NCI-H524 (cell line): ENCODE results near the gene PCSK1.
A peak's percentile ranks its signal among the peaks of the same experiment; 100 is the strongest.
"Not testable (repeated sequence)": the region's sequence is repeated elsewhere in the genome, so short reads cannot be mapped to it uniquely, and the experiment has no call there.

Experiments
- DNase-seq, 2 experiments: peaks; one replicate each; lab custom pipeline; 2025; lab: John Stamatoyannopoulos, UW

The PCSK1 gene

DNA sequence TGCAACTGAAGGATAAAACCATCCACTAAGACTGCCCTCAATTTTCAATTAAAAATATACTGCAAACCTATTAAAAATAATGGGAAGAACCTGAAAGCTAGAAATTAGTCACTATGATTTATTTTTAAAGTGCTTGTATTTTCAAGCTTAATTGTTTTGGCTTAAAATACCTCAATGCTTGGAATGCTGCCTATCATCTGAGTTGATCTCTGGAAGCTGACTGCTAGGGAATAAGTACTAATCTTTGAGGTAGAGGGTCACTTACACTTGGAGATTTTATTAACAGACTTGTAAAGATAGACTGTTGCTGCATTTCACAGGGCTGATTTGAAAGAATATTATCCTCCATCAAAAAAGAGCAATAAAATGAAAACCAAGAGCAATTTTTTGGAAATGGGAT is 6.2 kb downstream of the PCSK1 start:
- DNase-seq, result no peak

DNA sequence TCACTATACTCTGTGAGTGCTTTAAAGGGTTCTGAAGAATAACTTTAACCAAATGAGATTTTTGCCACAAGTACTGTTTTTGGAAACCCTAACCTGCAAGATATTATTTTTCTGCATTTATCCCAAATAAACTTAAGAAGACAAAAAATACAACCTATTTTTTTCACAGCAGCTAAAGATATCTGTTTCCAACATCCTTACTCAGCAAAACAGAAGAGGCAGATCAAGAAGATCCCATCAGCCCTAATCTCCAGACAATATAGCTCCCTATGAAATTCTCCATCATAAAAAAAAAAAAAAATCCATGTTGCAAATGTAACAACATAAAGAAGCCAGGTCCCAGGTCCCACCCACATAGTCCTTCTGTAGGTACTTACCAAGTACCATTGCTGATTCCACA is 7.6 kb downstream of the PCSK1 start:
- DNase-seq, result no peak

DNA sequence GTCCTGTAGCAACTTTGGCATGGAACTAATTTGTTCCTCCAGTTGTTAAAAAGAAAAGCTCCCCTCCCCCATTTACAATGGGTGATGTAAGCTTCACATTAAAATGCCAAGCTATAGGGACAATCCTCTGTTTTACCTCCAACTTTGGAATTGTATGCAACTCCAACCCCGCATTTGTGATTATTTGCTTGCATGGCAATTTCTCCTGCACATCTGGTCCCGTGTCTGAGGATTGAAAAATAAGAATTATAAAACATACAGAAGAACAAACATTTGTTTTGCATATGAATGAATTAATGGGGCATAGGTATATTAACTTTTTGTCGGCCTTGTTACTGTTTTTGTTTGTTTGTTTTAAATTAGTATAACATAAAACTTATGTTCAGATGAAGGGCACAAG is 17.2 kb downstream of the PCSK1 start:
- no peak for DNase-seq

DNA sequence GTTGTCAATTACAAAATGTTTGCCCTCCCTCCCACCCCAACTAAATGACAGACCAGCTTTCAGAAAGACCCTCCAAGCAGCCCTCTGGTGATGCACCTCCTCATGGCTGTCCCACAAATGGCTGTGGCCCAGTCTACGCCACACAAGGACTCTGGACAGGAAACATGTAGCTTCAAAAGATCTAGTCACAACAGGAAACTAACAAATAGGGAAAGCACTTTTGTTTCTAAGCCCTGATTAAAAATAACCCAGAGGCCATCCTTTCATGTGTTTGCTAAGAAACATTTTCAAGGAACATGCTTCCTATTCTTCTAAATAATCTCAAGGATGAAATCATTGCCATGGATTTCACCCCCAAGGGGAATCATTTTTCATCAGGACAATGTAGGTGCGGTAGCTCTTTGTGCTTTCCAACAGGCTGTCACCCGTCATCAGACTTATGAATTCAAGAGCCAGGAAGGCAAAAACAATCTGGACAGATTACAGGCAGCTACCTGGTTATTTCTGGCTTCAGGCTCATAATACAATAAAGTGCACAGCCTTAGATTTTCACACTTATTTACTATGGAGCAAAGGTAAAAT is 20.1 kb downstream of the PCSK1 start:
- no peak for DNase-seq

DNA sequence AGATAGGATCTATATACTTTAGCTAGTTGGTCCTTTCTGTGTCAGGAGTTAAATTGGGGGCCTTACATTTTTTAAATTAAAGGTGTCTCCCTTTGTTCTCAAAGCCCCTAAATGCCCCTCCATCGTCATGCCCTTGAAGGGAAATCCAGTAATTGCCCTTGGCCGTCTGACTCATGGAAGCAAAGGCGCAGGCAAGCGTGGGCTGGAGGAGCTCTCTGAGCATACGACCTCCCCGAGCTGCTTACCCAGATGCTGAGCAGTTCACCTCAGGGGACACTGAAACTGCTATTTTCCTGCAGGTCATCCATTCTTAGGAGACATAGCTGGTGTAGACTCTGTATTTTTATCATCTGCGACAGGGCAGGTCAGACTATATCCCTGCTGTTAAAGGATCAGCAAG is 23.0 kb downstream of the PCSK1 start:
- no peak for DNase-seq

DNA sequence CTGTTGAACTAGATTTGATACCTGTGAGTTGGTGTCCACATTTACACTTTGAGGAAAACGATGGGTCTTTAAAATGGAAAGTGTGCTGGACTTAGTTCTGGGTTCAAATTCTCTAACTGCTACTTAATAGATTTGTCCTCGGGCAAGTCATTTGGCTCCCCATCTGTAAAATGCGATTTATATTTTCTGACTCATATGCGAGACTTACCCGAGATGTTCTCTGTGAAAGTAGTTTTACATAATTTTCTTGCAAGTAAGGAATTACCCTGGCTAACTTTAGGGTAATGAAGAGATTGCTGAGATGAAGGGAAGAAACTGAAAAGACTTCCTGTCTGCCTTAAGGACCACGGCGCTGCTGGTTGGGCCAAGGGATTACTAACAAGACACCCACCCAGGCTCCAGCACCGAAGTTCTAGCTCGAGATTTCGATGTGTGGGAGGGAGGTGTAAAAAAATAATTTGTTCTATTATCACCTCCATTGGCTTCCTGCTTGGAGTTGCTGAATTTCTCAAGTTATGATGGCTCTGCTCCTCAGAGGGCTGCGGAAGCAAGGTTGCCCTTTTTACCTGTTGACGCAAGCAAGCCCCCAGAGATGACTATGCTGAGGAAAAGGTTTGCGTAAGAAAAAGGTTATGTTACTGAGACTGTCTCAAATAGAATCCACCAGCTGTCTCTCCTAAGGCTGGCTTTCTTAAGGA is 24.1 kb downstream of the PCSK1 start:
- no peak for DNase-seq

DNA sequence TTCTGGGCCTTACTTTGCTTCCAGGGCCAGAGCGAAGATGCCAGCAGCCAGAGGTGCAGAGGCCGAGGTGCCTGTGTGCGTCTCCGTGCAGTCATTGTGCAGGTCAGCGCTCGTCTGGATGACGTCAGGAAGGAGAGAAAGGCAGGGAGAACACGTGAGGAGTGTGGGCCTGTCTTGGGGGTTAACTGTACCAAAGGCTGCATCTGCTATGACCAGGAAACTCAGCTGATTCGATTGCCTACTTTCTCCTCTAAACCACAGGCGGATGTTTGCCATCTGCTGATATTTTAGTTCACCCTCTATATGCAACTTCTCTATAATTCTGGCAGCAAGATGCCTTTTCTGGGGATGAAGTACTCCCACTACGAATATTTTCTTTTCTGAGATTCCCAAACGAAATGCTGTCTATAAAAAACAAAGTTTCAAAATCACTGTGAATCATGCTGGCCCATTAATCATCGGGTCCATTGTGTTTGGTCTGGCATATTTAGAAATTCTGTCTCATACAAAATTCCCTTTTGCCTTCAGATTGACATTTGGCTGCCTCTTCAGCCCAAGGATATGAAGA is 24.8 kb downstream of the PCSK1 start:
- no peak for DNase-seq

DNA sequence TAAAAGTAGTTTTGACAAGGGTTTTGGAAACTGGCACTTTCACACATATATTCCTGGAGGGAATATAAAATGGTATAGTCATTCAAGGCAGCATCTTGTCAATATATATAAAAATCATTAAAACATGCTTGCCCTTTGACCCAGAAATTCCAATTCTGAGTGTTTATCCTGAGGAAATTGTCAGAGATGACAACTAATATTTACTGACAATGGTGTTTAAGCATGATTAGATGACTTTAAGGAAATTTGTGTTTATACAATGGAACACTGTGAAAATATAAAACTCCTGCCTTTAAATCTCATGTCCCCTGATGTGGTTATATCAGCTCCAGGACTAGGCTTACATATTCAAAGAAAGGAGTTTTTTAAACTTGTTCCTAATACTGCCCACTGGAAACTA is 25.6 kb downstream of the PCSK1 start:
- no peak for DNase-seq

DNA sequence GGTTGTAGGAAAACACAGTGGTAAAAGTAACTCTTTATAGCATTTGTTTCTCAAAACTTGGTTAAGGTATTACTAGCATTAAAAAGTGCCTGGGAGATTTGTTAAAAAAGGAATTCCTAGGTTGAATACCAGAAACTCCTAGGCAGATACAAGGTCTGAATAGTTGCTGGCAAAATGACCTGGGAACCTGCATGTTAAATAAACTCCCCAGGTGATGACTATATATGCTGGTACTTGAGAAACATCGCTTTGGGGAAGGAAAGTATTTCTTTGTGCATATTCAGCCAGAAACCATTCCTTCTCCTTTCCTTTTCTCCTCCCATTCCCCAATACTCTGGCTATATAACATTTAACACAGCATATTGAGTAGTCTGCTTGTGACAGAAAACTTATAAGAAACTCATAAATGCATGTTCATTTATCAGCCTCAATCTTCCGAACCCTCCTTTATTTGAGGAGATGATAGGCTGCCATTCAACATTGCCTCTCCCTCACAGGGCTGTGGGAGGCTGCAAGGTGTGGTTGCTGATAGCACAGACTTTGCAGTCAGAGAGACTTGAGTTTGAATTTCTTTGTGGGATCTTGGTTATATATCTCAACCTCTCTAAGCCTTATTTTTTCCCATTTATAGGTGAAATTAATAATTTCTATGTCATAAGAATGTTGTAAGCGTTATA is 28.7 kb downstream of the PCSK1 start:
- no peak for DNase-seq

DNA sequence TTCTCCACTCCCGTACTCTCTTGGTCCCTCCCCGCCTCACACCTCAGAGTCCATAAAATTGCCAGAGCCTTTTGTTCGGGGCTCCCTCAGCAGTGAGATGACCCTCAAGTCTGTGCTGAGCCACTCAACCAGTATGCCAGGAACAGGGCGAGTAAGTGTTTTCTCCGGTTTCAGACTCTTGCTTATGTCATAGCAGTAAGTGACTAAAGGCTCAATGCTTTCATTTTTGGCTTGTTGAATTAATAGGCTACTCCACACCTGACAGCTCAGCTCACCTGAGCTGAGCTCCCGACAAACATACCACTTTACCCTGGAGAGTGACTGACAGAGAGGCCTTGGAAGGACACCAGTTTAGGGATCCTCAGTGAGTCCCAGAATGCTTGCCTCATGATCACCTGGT is 30.5 kb downstream of the PCSK1 start:
- DNase-seq, result no peak

DNA sequence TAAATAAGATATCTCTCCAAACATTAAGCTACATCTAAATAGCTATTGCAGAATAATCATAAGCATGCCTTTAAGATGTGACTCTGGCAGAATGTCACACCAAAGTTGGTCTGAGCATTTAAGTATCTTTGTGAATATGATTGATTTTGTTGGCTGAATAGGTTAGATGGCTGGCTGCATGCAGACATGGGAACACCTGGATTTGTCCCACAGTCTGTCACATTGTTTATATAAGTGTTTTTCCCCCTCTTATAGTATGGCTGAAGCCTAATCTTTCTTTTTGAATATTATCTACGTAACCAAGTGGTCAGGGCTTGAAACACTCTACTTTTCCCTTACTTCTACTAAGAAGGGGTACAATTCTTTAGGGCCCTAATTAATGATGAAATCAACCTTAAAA is 36.2 kb downstream of the PCSK1 start:
- DNase-seq, result no peak

DNA sequence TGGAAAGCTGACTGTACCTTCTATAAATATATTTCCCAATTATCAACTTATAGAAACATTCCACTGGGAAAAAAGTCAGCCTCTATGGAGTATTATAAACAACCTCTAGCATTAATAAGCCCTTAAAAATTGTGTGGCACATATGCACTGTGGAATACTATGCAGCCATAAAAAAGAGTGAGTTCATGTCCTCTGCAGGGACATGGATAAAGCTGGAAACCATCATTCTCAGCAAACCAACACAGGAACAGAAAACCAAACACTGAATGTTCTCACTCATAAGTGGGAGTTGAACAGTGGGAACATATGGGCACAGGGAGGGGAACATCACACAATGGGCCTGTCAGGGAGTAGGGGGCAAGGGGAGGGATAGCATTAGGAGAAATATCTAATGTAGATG is 37.8 kb downstream of the PCSK1 start:
- DNase-seq, result not testable (repeated sequence)

DNA sequence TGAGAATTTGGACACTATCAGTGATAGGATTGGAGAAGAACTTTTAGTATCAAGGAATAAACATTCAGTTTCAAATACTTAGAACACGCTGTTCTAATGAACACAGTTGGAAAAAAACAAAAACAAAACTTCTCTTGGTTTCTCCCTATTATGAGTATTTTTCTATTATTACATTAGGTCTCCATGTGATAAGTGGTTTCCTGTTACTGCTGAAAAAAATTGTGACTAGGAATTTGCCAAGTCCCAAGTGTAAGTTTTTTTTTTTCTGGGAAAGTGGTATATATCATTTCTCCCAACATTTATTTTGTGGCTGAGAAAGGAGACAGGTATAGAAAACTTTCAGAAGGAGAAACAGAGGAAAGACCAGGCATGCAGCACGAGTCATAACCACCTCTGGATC is 41.1 kb downstream of the PCSK1 start:
- no peak for DNase-seq

DNA sequence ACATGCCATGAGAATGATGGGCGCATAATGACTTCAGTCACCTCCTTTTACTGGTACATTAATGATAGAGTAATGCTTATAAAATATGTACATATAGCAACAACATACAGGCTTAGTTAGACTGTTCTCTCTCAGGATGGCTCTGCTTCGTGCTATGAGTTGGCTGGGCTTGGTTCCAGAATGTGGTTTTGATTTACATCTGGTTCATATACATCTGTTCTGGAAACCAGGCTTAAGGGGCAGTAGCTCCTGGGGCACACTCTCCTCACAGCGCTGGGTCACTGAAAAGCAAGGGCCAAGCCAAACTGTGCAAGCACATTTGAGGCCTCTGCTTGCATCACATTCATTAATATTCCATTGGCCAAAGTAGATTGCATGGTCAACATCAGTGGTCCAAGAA is 44.9 kb downstream of the PCSK1 start:
- DNase-seq, result no peak

DNA sequence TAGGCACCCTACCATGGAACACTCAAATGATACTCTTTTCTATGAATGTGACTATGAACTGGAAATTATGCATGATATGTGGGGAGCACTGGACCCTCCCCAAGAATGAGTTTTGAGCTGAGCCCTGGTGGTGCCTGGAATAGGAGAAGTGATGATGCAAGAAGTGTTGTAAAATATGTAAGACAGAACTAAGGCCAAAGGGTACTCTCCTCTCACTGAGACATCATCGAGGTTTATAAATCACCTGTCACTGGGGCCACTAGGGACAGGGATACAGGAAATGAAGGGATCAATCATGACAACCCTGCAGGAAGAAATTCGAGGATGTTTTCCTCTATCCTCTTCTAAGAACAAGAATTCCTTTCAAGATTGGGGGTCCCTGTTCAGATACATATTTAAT is 45.4 kb downstream of the PCSK1 start:
- no peak for DNase-seq

DNA sequence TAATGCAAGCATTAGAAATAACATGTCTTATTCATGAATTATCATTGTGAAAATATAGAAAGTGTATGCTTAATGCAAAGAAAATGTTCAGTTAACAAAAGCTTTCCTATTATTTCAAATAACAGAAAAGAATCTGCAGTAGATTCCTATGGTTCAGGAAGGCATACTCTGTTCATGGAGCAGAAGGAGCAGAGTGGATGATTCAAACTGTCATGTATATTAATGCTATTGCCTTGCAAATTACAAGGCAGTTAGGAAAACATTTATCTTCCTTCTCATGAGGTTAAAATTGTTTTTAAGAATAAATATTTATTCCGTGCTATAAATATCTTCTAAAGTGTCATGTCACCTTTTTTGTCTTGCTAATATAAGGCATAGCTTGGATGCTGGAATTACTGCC is 47.5 kb downstream of the PCSK1 start:
- DNase-seq, result no peak

DNA sequence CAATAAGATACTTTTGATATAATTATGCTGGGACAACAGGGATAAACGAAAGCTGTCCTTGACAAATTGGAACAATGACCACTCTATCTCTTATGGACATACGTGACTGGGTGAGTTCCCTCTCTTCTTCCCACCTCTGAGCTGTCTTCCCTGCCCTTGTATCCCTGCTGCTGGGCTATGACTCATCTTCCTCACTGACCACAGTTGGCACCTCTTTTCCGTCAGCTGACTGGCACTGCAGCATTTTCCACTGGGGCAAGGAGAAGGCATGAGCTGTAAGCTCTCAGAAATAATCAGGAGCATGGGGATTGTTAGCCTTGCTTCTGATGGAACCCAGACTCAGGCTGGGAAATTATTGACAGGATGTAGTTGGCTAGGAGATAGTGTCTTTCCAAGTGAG is 48.7 kb downstream of the PCSK1 start:
- no peak for DNase-seq

DNA sequence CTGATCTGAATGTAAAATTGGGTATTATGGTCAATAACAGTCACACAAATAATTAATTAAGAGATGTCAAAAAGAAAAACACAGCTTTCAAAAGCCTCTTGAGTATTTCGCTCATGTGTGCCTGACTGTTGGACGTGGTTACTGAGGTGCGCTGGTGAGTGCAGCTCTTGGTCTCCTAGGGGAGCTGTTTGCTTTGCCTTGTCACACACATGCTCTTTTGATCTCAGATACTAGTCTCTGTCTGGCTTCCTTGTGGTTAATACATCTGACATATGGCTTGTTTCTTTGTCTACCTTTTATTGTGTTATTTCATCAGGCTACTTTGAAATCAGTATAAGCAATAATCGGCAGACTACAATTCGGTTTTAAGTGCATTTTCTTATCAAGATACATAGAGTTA is 51.5 kb downstream of the PCSK1 start:
- DNase-seq, result peak in 1 of 2 experiments; percentile 59

DNA sequence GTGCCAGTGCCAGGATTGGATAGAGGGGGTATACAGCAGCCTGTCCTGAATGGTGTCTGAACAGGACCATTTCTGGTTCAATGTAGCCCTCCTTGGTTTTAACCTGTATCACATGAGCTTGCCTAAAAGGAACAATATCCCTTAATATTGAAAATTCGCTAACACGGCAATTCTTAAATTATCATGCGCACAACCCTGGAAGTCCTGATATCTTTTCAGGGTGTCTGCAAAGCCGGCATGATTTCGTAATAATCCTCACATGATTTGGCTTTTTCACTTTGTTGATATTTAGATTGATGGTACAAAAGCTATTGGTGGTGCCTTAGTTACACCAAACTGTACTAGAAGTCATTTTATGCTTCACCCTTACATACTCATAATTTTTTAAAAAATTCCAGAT is 53.2 kb downstream of the PCSK1 start:
- no peak for DNase-seq

DNA sequence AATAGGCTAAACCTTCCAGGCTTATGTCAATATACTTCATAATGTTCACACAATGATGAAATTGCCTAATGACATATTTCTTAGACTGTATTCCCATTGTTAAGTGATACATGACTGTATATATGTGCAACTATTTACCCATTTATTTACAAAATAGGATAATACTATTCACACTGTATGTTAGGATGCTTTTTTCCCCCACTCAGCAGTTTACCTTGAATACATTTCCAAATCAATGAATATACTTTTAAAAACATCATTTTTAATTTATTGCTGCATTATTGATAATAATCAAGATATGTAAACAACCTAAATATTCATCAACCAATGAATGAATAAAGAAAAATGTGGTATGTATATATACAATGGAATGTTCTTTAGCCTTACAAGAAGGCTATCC is 55.5 kb downstream of the PCSK1 start:
- DNase-seq, result no peak

DNA sequence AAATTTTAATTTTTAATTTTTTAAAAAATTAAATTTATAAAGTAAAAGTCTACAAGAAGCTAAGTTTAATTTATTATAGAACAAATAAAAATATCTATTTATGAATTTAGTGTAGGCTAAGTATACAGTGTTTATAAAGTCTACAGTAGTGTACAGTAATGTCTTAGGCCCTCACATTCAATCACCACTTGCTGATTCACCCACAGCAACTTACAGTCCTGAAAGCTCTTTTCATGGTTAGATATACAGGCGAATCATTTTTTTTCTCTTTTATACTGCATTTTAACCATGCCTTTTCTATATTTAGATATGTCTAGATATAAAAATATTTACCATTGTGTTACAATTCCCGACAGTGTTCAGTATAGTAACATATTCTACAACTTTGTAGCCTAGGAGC is 55.9 kb downstream of the PCSK1 start:
- no peak for DNase-seq

DNA sequence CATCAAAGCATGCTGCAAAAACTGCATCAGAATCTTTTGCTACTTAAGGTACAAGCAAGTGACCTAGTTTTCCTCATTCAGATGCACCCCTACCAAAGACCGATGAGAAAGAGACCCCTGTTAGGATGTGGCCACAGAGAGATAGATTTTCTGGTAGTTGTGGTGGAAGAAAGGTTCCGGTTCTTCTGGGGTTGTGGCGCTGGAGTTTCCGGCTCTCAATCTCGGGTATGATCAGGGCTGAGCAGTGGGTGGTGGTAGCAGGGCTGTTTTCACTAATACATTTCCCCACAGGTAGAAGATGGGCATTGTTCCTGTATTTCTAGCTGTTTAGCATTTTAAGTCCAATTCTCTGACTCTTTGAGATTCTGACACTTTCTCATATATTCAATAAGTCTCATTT is 58.4 kb downstream of the PCSK1 start:
- no peak for DNase-seq

DNA sequence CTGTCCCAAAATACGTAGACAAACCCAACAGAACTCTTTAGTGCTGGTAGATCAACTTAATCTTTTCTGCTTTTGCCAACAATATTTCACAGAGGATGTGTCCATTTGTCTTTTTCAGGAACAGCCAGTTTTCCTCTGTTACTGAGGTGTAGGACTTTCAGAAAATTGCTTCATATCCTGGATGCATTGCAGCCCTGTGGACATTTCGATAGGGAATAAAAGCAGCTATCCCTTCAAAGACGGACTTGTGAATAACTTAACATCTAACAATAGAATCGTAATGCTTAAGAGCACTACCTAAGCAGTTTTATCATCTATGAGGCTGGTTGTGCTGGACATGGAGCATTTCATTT is 59.7 kb downstream of the PCSK1 start:
- no peak for DNase-seq
